Measurements from ENCODE around the gene KRTAP6-3. TPM values are rescaled to one million over a fixed set of nuclear protein-coding genes. Genes with fewer than 3 reads are reported as not detected.

Gene KRTAP6-3
- total RNA-seq, 1 donor from 2014 or later = not detected

DNA sequence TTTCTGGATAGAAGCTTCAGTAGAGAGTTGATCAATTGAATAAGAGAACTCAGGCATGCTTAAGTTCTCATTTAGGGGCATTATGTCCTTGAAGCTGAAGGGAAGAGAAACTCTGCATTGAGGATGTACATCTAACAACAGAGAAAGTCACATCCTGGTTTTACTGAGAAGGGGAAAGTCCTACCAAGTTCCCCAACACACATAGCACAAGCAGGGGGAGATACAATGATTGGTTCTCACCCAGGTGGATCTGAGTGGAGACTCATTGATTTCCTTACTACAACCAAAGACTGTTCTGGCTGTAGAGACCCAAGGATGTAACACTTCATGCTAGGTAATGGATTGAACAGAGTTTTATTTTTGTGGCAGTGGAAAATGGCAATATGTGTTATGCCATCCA is 23.0 kb downstream of the KRTAP6-3 start:
- TF ChIP-seq, protein P1, sequence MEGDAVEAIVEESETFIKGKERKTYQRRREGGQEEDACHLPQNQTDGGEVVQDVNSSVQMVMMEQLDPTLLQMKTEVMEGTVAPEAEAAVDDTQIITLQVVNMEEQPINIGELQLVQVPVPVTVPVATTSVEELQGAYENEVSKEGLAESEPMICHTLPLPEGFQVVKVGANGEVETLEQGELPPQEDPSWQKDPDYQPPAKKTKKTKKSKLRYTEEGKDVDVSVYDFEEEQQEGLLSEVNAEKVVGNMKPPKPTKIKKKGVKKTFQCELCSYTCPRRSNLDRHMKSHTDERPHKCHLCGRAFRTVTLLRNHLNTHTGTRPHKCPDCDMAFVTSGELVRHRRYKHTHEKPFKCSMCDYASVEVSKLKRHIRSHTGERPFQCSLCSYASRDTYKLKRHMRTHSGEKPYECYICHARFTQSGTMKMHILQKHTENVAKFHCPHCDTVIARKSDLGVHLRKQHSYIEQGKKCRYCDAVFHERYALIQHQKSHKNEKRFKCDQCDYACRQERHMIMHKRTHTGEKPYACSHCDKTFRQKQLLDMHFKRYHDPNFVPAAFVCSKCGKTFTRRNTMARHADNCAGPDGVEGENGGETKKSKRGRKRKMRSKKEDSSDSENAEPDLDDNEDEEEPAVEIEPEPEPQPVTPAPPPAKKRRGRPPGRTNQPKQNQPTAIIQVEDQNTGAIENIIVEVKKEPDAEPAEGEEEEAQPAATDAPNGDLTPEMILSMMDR (IDR thresholded peaks at IDR 0.05; ENCODE audit: insufficient read depth, low read depth, low read length) = no peak
- no peak for TF ChIP-seq EZH2 (IDR thresholded peaks at IDR 0.05; ENCODE audit: insufficient read depth, low read length)
- H3K79me2 ChIP-seq (ENCODE audit: insufficient read depth, low read length) = no peaks in the 10 kb centered on the region
- Mint-ChIP-seq H3K27me3 (ENCODE audit: low read depth, unreplicated experiment) (no peaks in the 10 kb centered on the region), H3K4me3 (ENCODE audit: unreplicated experiment) (no peak overlapping the region), H3K4me1 (ENCODE audit: low read depth, unreplicated experiment) (no peaks in the 10 kb centered on the region), H3K9me3 (ENCODE audit: unreplicated experiment) (no peaks in the 10 kb centered on the region), H3K27ac (ENCODE audit: unreplicated experiment) (no peak overlapping the region), H3K36me3 (ENCODE audit: low read depth, unreplicated experiment) (no peaks in the 10 kb centered on the region)
- FAIRE-seq (no peak), DNase-seq (ENCODE audit: low read depth) (no peak)
- H4K20me1 ChIP-seq (ENCODE audit: insufficient read depth, low read length) = no peaks in the 10 kb centered on the region
- H3K36me3 ChIP-seq (ENCODE audit: insufficient read depth, low read length) = no peaks in the 10 kb centered on the region
- no peak overlapping the region for H2AFZ ChIP-seq (ENCODE audit: low read depth, low read length)
- H3K4me3 ChIP-seq (ENCODE audit: insufficient read depth, low read depth, low read length) = no peak overlapping the region
- no peak overlapping the region for H3K4me2 ChIP-seq (ENCODE audit: low read length)
- H3K27me3 ChIP-seq (ENCODE audit: insufficient read depth, low read length) = no peaks in the 10 kb centered on the region
- H3K9me3 ChIP-seq (ENCODE audit: insufficient read depth, low read depth, low read length) = peaks cover 5% of the 10 kb centered on the region
- H3K4me1 ChIP-seq (ENCODE audit: insufficient read depth, low read length) = no peaks in the 10 kb centered on the region
- H3K9ac ChIP-seq (ENCODE audit: low read length) = no peak overlapping the region
- H3K27ac ChIP-seq (ENCODE audit: low read depth, low read length) = no peak overlapping the region

DNA sequence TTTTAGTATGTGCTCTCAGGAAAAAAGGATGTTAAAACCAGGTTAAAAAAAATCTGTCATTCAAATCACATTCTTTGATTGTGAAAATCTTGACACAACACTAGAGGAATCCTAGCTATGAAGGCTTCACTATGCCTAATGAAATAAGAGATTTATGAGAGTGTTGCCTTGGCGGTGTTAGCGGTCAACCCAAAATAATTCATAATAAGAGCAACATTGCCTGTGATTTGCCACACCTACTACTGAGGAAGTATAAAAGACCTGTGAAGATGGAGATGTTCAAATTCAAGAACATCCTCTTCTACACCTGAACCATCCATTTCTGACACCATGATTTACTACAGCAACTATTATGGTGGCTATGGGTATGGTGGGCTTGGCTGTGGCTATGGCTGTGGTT is 23.9 kb downstream of the KRTAP6-3 start, which contains the start of gene KRTAP20-1:
Gene KRTAP20-1 (plus strand): TSS at position 301 of the 400 bp plus-strand sequence. CDS start 30 bp downstream, at position 331.
- H3K9me3 ChIP-seq (ENCODE audit: insufficient read depth, low read depth, low read length) = peaks cover 7% of the 10 kb centered on the region
- no peaks in the 10 kb centered on the region for H3K27me3 ChIP-seq (ENCODE audit: insufficient read depth, low read length)
- no peak within 1 kb of the TSS for H3K4me3 Mint-ChIP-seq (ENCODE audit: unreplicated experiment)
- no peak within 1 kb of the TSS for H3K27ac Mint-ChIP-seq (ENCODE audit: unreplicated experiment)
- no peak within 1 kb of the TSS for H3K4me2 ChIP-seq (ENCODE audit: low read length)
- no peak within 1 kb of the TSS for H3K27ac ChIP-seq (ENCODE audit: low read depth, low read length)
- H3K9me3 Mint-ChIP-seq (ENCODE audit: unreplicated experiment) = no peaks in the 10 kb centered on the region
- no peaks in the 10 kb centered on the region for H3K36me3 ChIP-seq (ENCODE audit: insufficient read depth, low read length)
- H4K20me1 ChIP-seq (ENCODE audit: insufficient read depth, low read length) = no peaks in the 10 kb centered on the region
- no peaks in the 10 kb centered on the region for H3K4me1 ChIP-seq (ENCODE audit: insufficient read depth, low read length)
- no peak within 1 kb of the TSS for H3K9ac ChIP-seq (ENCODE audit: low read length)
- H3K79me2 ChIP-seq (ENCODE audit: insufficient read depth, low read length) = no peaks in the 10 kb centered on the region
- H3K4me3 ChIP-seq (ENCODE audit: insufficient read depth, low read depth, low read length) = no peak within 1 kb of the TSS
- no peaks in the 10 kb centered on the region for H3K27me3 Mint-ChIP-seq (ENCODE audit: low read depth, unreplicated experiment)
- H3K4me1 Mint-ChIP-seq (ENCODE audit: low read depth, unreplicated experiment) = no peaks in the 10 kb centered on the region
- no peak for DNase-seq (ENCODE audit: low read depth)
- no peaks in the 10 kb centered on the region for H3K36me3 Mint-ChIP-seq (ENCODE audit: low read depth, unreplicated experiment)
- no peak for FAIRE-seq
- no peak within 1 kb of the TSS for H2AFZ ChIP-seq (ENCODE audit: low read depth, low read length)
- TF ChIP-seq EZH2 (IDR thresholded peaks at IDR 0.05; ENCODE audit: insufficient read depth, low read length) = no peak
- TF ChIP-seq, protein P1 (IDR thresholded peaks at IDR 0.05; ENCODE audit: insufficient read depth, low read depth, low read length) = no peak

DNA sequence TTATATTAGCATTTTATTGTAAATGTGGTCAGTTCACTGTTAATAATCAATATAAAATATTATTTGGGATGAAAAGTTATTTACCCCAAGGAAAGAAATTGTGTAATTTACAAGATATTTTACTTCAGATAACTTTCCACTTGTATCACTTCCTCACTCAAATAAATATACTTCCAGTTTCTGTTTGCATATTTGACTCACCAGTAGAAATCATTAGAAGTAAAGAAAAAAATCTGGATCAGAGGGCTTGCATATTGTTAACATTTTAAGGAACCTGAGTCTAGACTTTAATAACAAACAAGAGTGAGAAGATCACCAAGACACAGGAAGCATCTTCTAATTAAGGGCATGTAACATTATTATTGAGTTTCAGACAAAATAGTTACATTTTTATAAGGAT is 27.8 kb downstream of the KRTAP6-3 start:
- H3K4me1 ChIP-seq (ENCODE audit: insufficient read depth, low read length) = no peaks in the 10 kb centered on the region
- H3K4me2 ChIP-seq (ENCODE audit: low read length) = no peak overlapping the region
- no peaks in the 10 kb centered on the region for H4K20me1 ChIP-seq (ENCODE audit: insufficient read depth, low read length)
- H3K9me3 ChIP-seq (ENCODE audit: insufficient read depth, low read depth, low read length) = peaks cover 2% of the 10 kb centered on the region
- FAIRE-seq (no peak), DNase-seq (ENCODE audit: low read depth) (no peak)
- H3K79me2 ChIP-seq (ENCODE audit: insufficient read depth, low read length) = no peaks in the 10 kb centered on the region
- Mint-ChIP-seq H3K4me3 (ENCODE audit: unreplicated experiment) (no peak overlapping the region), H3K27me3 (ENCODE audit: low read depth, unreplicated experiment) (no peaks in the 10 kb centered on the region), H3K9me3 (ENCODE audit: unreplicated experiment) (peaks cover 4% of the 10 kb centered on the region), H3K36me3 (ENCODE audit: low read depth, unreplicated experiment) (no peaks in the 10 kb centered on the region), H3K4me1 (ENCODE audit: low read depth, unreplicated experiment) (no peaks in the 10 kb centered on the region), H3K27ac (ENCODE audit: unreplicated experiment) (no peak overlapping the region)
- no peak overlapping the region for H3K9ac ChIP-seq (ENCODE audit: low read length)
- no peak overlapping the region for H2AFZ ChIP-seq (ENCODE audit: low read depth, low read length)
- H3K36me3 ChIP-seq (ENCODE audit: insufficient read depth, low read length) = no peaks in the 10 kb centered on the region
- no peak for TF ChIP-seq EZH2 (IDR thresholded peaks at IDR 0.05; ENCODE audit: insufficient read depth, low read length)
- TF ChIP-seq, protein P1 (IDR thresholded peaks at IDR 0.05; ENCODE audit: insufficient read depth, low read depth, low read length) = no peak
- H3K27ac ChIP-seq (ENCODE audit: low read depth, low read length) = no peak overlapping the region
- H3K4me3 ChIP-seq (ENCODE audit: insufficient read depth, low read depth, low read length) = no peak overlapping the region
- no peaks in the 10 kb centered on the region for H3K27me3 ChIP-seq (ENCODE audit: insufficient read depth, low read length)
